HG03025 (cell line): ENCODE measurements around the gene SUSD5.
"Not testable (repeated sequence)": the region's sequence is repeated elsewhere in the genome, so short reads cannot be mapped to it uniquely, and the experiment has no call there.

ENCODE experiments used
- ATAC-seq: cut with Tn5 transposase; IDR thresholded peaks from one replicate; pipeline ENCODE4 v1.9.1; 2021; ENCODE audit warnings: mild to moderate bottlenecking, moderate library complexity; ENCODE audit not compliant: unreplicated experiment, low FRiP score

SUSD5 gene

GRCh38 chr3:33201195-33201594, 17.4 kb downstream of the SUSD5 start:
- no peak for ATAC-seq

GRCh38 chr3:33196538-33196937, 22.1 kb downstream of the SUSD5 start:
- no peak for ATAC-seq

- no peak for ATAC-seq
Observed at GRCh38 chr3:33194303-33194702, 24.3 kb downstream of the SUSD5 start.

- no peak for ATAC-seq
Observed at GRCh38 chr3:33187368-33187634, 31.3 kb downstream of the SUSD5 start.

- no peak for ATAC-seq
Observed at GRCh38 chr3:33186524-33187367, 31.9 kb downstream of the SUSD5 start.

GRCh38 chr3:33184863-33185262, 33.7 kb downstream of the SUSD5 start:
- no peak for ATAC-seq

GRCh38 chr3:33181641-33182040, 37.0 kb downstream of the SUSD5 start:
- ATAC-seq = not testable (repeated sequence)

- ATAC-seq = no peak
Observed at GRCh38 chr3:33181229-33181628, 37.4 kb downstream of the SUSD5 start.

- ATAC-seq = no peak
Observed at GRCh38 chr3:33179132-33179531, 39.5 kb downstream of the SUSD5 start.

GRCh38 chr3:33174711-33175414, 43.7 kb downstream of the SUSD5 start:
- ATAC-seq = no peak

GRCh38 chr3:33174095-33174494, 44.5 kb downstream of the SUSD5 start:
- no peak for ATAC-seq

- ATAC-seq = no peak
Observed at GRCh38 chr3:33173672-33174071, 44.9 kb downstream of the SUSD5 start.

GRCh38 chr3:33173103-33173502, 45.5 kb downstream of the SUSD5 start:
- no peak for ATAC-seq

- no peak for ATAC-seq
Observed at GRCh38 chr3:33171580-33171979, 47.0 kb downstream of the SUSD5 start.

GRCh38 chr3:33170531-33170930, 48.1 kb downstream of the SUSD5 start:
- no peak for ATAC-seq

- no peak for ATAC-seq
Observed at GRCh38 chr3:33167716-33168336, 50.8 kb downstream of the SUSD5 start.

GRCh38 chr3:33167284-33167683, 51.3 kb downstream of the SUSD5 start:
- no peak for ATAC-seq

GRCh38 chr3:33166095-33166494, 52.5 kb downstream of the SUSD5 start:
- ATAC-seq = no peak

- ATAC-seq = no peak
Observed at GRCh38 chr3:33165372-33165771, 53.2 kb downstream of the SUSD5 start.

GRCh38 chr3:33162621-33163020, 56.0 kb downstream of the SUSD5 start:
- ATAC-seq = not testable (repeated sequence)

- ATAC-seq = no peak
Observed at GRCh38 chr3:33159981-33160380, 58.6 kb downstream of the SUSD5 start.

GRCh38 chr3:33159234-33159633, 59.4 kb downstream of the SUSD5 start:
- ATAC-seq = no peak
